K562 (cell line): Measurements from ENCODE around the gene MGAT4B. TPM values are rescaled to one million over a fixed set of nuclear protein-coding genes. Genes with fewer than 3 reads are reported as not detected.
A peak's percentile ranks its signal among the peaks of the same experiment; 100 is the strongest.

Source experiments
- BCOR ChIP-seq: fragments of 450-650 bp; IDR thresholded peaks from 2 replicates; pipeline ENCODE4 v1.6.1; 2016
- CTBP1 ChIP-seq: fragments of 450-650 bp; IDR thresholded peaks from 2 replicates; pipeline ENCODE4 v1.6.1; 2016; ENCODE audit warnings: borderline replicate concordance
- FOXK2 ChIP-seq, 2 experiments: fragments of 450-650 bp; IDR thresholded peaks in 1 of 2; conservative IDR thresholded peaks in 1 of 2; 2 replicates each; pipeline ENCODE4 v1.6.1; 2016; ENCODE audit warnings: low read depth in 2 of 2, mild to moderate bottlenecking in 1 of 2
- HMGN3 ChIP-seq: IDR thresholded peaks from 2 replicates; pipeline ENCODE4 v1.6.1; 2011; ENCODE audit warnings: borderline replicate concordance, low read depth, mild to moderate bottlenecking, mixed read lengths, low read length; ENCODE audit not compliant: insufficient read length; ENCODE audit errors: extremely low read depth
- NEUROD1 ChIP-seq: fragments of 150-350 bp; IDR thresholded peaks from 2 replicates; pipeline ENCODE4 v1.6.1; 2014; ENCODE audit warnings: borderline replicate concordance, low read length, low read depth; ENCODE audit not compliant: partially characterized antibody
- NFE2 ChIP-seq: IDR thresholded peaks from 2 replicates; pipeline ENCODE4 v1.6.1; 2014; ENCODE audit warnings: antibody characterized with exemption, low read depth
- POLR2B ChIP-seq: fragments of 450-650 bp; IDR thresholded peaks from 2 replicates; pipeline ENCODE4 v1.6.1; 2018; ENCODE audit warnings: low read depth; ENCODE audit not compliant: partially characterized antibody
- POLR2G ChIP-seq: fragments of 200-400 bp; formaldehyde crosslinking; IDR thresholded peaks from 2 replicates; pipeline ENCODE4 v1.6.1; 2017; ENCODE audit warnings: low read depth, mild to moderate bottlenecking, antibody characterized with exemption, low read length, moderate library complexity
- STAG1 ChIP-seq: sonication (generic); formaldehyde crosslinking; IDR thresholded peaks from 2 replicates; pipeline ENCODE4 v1.5.0; 2020; ENCODE audit warnings: missing genetic modification reagents, borderline replicate concordance
- ZNF764 ChIP-seq: fragments of 250-450 bp; sonication (Bioruptor Pico); IDR thresholded peaks from 2 replicates; pipeline ENCODE4 v1.4.0; 2020; ENCODE audit warnings: low read depth, mild to moderate bottlenecking, moderate library complexity
- polyA plus RNA-seq, 8 experiments: library from polyadenylated mRNA; depleted of rRNA in 4 of 8; stranded (reverse) in 5 of 8; unstranded in 3 of 8; fragments of >200 nt; fragmentation: Nextera tagmentation in 2 of 8; fragmentation: Illumina TruSeq in 1 of 8; extraction: Ambion mirVana in 2 of 8; extraction: Trizol in 1 of 8; gene quantifications; 2 replicates each; pipeline versions ENCODE4 v1.2.1 to v1.2.3, GENCODE V29; 2011 to 2014; ENCODE audit warnings: inconsistent platforms in 1 of 8, missing spikeins in 1 of 8
- total RNA-seq, 7 experiments: library from RNA; depleted of rRNA in 6 of 7; stranded (reverse); fragments of >200 nt in 6 of 7; fragmentation: Illumina TruSeq in 2 of 7; extraction: Trizol in 2 of 7; gene quantifications; 2 replicates each; pipeline versions ENCODE4 v1.2.1 to v1.2.3, GENCODE V29; 2011 to 2021; ENCODE audit warnings: low replicate concordance in 1 of 7
- TF ChIP-seq, protein P1 (sequence below): fragments of 450-650 bp; formaldehyde crosslinking; IDR thresholded peaks from 2 replicates; pipeline ENCODE4 v1.4.0; 2020; ENCODE audit warnings: mild to moderate bottlenecking, moderate library complexity
- TF ChIP-seq, protein P2 (sequence below), 2 experiments: fragments of 450-650 bp in 1 of 2; sonication (generic) in 1 of 2; formaldehyde crosslinking in 1 of 2; IDR thresholded peaks; 2 replicates each; pipeline versions ENCODE4 v1.7.1 to v1.9.0; 2016 to 2022; ENCODE audit warnings: inconsistent platforms in 1 of 2, mild to moderate bottlenecking in 1 of 2, missing genetic modification reagents in 1 of 2

Gene MGAT4B
- total and polyA plus RNA-seq, 9 of the 15 experiments (the other 6 are each of a cell fraction or from before 2014, with no cell fraction given), result 0.34 to 133 (median 75.4) TPM

DNA sequence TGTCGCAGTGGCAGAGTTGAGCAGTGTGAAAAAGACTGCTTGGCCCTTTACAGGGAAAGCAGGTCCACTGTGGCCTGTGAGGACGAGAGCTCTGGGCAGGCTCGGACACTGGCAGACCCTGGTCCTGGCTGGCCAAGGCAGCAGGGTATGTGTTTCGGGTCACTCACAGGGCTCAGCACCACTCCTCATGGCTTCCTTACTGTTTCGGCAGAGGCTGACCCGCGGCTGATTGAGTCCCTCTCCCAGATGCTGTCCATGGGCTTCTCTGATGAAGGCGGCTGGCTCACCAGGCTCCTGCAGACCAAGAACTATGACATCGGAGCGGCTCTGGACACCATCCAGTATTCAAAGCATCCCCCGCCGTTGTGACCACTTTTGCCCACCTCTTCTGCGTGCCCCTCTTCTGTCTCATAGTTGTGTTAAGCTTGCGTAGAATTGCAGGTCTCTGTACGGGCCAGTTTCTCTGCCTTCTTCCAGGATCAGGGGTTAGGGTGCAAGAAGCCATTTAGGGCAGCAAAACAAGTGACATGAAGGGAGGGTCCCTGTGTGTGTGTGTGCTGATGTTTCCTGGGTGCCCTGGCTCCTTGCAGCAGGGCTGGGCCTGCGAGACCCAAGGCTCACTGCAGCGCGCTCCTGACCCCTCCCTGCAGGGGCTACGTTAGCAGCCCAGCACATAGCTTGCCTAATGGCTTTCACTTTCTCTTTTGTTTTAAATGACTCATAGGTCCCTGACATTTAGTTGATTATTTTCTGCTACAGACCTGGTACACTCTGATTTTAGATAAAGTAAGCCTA is 29.8 kb upstream of the MGAT4B start (continued):
- TF ChIP-seq CTBP1 (peak; percentile 37; the same call in 1 of the 2 replicates), NFE2 (no peak), ZNF764 (CRISPR knock-in tag) (peak; percentile 96), HMGN3 (peak; percentile 33), STAG1 (CRISPR knock-in tag) (no peak), POLR2G (peak; percentile 69), BCOR (no peak), NEUROD1 (no peak), POLR2B (peak; percentile 72), FOXK2 (conservative IDR thresholded peaks at IDR 0.05 in 1 of 2, IDR thresholded peaks at IDR 0.05 in 1 of 2; ENCODE audit: low read depth in 2 of 2) (no peak)
- TF ChIP-seq, protein P1, sequence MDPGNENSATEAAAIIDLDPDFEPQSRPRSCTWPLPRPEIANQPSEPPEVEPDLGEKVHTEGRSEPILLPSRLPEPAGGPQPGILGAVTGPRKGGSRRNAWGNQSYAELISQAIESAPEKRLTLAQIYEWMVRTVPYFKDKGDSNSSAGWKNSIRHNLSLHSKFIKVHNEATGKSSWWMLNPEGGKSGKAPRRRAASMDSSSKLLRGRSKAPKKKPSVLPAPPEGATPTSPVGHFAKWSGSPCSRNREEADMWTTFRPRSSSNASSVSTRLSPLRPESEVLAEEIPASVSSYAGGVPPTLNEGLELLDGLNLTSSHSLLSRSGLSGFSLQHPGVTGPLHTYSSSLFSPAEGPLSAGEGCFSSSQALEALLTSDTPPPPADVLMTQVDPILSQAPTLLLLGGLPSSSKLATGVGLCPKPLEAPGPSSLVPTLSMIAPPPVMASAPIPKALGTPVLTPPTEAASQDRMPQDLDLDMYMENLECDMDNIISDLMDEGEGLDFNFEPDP (CRISPR knock-in tag), result 0 out of 2 replicates have a peak, but pooled peaks have one; percentile 47
- TF ChIP-seq, protein P2, sequence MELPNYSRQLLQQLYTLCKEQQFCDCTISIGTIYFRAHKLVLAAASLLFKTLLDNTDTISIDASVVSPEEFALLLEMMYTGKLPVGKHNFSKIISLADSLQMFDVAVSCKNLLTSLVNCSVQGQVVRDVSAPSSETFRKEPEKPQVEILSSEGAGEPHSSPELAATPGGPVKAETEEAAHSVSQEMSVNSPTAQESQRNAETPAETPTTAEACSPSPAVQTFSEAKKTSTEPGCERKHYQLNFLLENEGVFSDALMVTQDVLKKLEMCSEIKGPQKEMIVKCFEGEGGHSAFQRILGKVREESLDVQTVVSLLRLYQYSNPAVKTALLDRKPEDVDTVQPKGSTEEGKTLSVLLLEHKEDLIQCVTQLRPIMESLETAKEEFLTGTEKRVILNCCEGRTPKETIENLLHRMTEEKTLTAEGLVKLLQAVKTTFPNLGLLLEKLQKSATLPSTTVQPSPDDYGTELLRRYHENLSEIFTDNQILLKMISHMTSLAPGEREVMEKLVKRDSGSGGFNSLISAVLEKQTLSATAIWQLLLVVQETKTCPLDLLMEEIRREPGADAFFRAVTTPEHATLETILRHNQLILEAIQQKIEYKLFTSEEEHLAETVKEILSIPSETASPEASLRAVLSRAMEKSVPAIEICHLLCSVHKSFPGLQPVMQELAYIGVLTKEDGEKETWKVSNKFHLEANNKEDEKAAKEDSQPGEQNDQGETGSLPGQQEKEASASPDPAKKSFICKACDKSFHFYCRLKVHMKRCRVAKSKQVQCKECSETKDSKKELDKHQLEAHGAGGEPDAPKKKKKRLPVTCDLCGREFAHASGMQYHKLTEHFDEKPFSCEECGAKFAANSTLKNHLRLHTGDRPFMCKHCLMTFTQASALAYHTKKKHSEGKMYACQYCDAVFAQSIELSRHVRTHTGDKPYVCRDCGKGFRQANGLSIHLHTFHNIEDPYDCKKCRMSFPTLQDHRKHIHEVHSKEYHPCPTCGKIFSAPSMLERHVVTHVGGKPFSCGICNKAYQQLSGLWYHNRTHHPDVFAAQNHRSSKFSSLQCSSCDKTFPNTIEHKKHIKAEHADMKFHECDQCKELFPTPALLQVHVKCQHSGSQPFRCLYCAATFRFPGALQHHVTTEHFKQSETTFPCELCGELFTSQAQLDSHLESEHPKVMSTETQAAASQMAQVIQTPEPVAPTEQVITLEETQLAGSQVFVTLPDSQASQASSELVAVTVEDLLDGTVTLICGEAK (IDR thresholded peaks at IDR 0.05), result no peak
- TF ChIP-seq, protein P2 (CRISPR knock-in tag; IDR thresholded peaks at IDR 0.05), result no peak
